Measurements from ENCODE around the gene ABO.

DNA sequence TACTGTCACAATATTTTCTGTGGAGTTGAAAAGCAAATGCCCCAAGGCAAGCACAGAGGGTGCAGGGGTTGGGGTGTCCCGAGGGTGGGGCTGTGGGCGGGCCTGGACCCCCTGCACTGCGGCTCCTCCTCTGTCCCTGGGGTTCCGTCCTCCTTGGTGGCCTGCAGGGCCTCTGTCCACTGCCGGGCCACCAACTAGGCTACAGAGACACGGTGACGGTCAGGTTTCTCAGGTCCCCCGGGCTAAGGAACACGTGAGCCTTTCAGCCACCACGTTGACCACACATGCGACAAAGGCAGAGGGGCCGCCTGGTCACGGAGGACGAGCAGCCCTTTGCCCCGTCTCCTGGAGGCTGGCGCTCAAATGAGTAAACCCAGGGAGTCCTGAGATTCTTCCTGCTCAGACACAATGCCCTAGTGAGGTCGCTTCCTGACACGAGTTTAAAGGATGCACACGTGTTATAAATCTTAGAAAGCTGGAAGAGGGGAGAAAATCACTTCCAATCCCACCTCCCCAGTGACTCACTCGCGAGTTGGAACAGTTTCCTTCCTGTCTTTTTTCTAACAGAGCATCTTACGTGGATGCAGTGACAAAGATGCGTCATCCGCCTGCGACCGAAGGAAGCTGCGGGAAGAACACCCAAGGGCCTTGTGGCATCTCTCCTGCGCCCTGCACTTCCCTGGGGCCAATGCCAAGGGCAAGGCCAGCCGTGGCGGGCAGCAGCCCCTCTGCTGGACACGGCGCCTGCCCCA lies 41.1 kb downstream of the ABO start:
- TF ChIP-seq, protein P1, sequence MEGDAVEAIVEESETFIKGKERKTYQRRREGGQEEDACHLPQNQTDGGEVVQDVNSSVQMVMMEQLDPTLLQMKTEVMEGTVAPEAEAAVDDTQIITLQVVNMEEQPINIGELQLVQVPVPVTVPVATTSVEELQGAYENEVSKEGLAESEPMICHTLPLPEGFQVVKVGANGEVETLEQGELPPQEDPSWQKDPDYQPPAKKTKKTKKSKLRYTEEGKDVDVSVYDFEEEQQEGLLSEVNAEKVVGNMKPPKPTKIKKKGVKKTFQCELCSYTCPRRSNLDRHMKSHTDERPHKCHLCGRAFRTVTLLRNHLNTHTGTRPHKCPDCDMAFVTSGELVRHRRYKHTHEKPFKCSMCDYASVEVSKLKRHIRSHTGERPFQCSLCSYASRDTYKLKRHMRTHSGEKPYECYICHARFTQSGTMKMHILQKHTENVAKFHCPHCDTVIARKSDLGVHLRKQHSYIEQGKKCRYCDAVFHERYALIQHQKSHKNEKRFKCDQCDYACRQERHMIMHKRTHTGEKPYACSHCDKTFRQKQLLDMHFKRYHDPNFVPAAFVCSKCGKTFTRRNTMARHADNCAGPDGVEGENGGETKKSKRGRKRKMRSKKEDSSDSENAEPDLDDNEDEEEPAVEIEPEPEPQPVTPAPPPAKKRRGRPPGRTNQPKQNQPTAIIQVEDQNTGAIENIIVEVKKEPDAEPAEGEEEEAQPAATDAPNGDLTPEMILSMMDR (IDR thresholded peaks at IDR 0.05) = no peak
- no peak for TF ChIP-seq POLR2A (IDR thresholded peaks at IDR 0.05)
- TF ChIP-seq POLR2AphosphoS5 (IDR thresholded peaks at IDR 0.05) = no peak
- TF ChIP-seq EP300 (IDR thresholded peaks at IDR 0.05) = no peak
